Activated T-helper 9 cell treated with anti-CD3 and anti-CD28 coated beads, Interleukin-2, amount 50 U/mL, for 16 hours (primary cell): ENCODE data around the gene FGF12.

Experiments
- DNase-seq: peaks from one replicate; pipeline ENCODE4 v3.0.0-alpha.2; 2020; ENCODE audit warnings: low read depth

Gene FGF12

DNA sequence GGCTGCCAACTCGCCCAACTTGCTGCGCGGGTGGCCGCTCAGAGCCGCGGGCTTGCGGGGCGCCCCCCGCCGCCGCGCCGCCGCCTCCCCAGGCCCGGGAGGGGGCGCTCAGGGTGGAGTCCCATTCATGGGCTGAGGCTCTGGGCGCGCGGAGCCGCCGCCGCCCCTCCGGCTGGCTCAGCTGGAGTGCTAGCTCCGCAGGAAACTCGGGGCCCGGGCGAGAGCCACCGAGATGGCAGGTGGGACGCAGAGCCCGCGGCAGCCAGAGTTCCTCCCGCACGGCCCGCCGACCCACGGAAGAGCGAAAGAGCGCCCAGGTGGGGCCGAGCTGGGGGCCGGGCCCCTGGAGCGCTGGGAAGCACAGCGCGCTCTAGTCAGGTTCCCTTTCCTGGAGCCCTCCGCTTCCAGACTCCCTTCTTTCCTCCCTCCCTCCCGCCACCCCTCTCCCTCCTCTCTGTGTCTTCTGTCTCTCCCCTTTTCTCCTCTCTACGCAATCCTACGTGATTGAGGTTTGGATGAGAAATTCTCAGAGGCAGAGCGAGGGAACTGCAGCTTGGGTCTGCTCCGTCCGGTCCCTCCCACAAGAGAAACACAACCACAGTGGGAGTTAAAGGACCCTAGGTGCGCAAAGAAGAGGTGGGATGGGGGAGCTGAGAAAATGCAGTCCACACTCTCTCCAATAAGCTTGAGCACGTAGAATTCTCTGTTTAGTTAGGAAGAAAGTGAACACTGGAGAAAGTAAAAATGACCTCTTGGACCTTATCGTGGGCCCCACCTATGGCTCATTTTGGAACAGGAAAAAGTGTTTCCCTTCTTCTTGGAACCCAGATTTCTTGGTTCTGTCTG, 317.3 kb downstream of the FGF12 start:
- DNase-seq = no peak

- DNase-seq = no peak
Measured at GRCh38 chr3:192409201-192409837, 318.0 kb downstream of the FGF12 start.

- no peak for DNase-seq
Measured at GRCh38 chr3:192408647-192409200, 318.6 kb downstream of the FGF12 start.

DNA sequence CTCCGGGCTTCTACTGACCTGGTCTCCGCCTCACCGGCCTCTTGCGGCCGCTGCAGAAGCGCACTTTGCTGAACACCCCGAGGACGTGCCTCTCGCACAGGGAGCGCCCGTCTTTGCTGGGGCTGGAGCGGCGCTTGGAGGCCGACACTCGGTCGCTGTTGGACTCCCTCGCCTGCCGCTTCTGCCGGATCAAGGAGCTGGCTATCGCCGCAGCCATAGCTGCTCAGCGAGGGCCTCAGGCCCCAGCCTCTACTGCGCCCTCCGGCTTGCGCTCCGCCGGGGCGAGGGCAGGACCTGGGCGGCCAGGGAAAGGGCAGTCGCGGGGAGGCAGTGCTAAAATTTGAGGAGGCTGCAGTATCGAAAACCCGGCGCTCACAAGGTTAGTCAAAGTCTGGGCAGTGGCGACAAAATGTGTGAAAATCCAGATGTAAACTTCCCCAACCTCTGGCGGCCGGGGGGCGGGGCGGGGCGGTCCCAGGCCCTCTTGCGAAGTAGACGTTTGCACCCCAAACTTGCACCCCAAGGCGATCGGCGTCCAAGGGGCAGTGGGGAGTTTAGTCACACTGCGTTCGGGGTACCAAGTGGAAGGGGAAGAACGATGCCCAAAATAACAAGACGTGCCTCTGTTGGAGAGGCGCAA, 319.2 kb downstream of the FGF12 start:
- no peak for DNase-seq

DNA sequence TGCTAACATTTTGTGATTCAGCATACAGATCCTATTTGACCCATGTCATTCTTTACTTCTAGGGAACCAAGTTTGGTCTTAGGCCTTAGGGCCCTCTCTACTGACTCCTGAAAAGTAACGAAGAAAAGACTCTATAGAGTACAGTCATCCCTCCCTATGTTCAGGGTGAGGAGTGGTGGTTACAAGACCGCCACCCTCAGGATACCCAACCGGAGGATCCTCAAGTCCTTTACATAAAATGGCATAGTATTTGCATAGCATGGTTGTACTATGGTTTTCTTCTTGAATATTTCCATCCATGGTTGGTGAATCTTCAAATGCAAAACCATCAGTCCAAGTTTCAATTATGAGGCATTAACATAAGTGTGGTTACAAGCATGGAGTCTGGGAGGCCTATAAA, 327.6 kb downstream of the FGF12 start:
- DNase-seq = no peak

- no peak for DNase-seq
Measured at GRCh38 chr3:192397012-192397411, 330.3 kb downstream of the FGF12 start.

DNA sequence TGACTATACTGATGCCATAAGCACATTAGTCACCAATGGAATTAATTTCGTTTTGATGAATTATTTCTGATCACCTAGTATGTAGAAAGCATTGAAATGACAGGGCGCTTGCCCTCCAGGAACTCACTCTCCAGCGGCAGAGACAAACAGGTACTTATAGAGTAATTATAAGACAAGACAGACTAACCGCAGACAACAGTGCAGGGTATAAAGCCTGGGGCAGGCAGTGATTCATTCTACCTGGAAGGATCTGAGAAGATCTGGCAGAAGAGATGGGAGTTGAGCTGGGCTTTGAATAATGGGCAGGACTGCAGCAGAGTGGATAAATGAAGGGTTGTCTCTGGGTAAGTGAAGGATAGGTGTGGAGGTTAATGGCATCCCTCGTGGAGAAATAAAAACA, 331.8 kb downstream of the FGF12 start:
- DNase-seq = no peak

DNA sequence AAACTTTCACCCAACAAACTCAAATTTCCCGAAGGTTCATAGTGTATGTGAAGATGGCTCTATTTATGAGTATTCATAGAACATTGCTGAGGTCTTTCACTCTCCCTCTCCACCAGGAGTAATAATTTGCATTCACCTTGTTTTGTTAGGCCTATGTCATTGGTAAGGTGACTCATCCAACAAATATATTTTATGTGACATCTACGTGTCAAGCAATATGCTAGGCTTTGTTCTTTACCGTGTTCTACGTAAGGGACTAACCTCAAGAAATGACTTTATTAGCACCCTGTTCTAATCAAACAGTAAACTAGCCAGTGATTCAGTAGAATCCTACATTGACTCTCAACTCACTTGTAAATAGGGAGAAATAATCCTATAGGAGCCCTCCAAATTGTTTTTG, 334.4 kb downstream of the FGF12 start:
- no peak for DNase-seq

- DNase-seq = no peak
Measured at GRCh38 chr3:192382861-192383260, 344.5 kb downstream of the FGF12 start.

- no peak for DNase-seq
Measured at GRCh38 chr3:192373586-192373985, 353.8 kb downstream of the FGF12 start.

DNA sequence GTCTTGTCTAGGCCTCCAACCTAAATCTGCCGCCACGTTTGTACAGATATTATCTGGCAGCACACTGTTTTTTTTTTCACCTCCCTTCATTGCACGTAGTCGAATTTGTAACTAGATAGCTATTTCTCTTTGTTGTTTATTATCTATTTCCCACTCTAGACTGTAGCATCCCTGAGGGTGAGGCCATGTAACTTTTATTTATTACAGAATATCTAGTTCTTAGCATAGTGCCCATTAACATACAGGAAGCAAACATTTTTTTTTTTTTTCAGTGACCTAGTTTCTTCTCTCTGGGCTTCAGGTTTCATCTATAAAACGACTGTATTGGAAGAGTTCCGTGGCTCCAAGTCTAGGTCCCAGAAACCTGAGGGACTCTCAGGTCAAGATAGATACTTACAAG, 354.3 kb downstream of the FGF12 start:
- no peak for DNase-seq

- DNase-seq = no peak
Measured at GRCh38 chr3:192372616-192373015, 354.7 kb downstream of the FGF12 start.

GRCh38 chr3:192371870-192372400, 355.4 kb downstream of the FGF12 start:
- DNase-seq = no peak

DNA sequence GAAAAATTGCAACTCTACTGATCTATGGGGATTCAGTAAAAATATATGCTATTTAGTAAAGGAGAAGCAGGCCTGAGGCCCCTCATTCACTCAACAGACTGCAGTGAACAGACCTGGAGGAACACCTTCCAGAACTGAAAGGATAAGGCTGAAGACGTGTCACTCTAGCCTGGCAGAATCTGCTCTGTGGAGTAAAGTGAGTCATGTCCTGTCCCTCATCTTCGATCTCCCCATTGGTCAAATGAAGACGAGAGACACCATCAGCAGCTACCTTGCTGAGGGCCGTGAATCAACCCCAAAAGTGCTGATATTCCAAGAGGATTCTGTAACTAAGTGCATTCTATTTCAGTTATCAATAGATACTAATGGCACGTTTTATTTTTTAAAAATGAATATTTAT, 359.7 kb downstream of the FGF12 start:
- DNase-seq = no peak

DNA sequence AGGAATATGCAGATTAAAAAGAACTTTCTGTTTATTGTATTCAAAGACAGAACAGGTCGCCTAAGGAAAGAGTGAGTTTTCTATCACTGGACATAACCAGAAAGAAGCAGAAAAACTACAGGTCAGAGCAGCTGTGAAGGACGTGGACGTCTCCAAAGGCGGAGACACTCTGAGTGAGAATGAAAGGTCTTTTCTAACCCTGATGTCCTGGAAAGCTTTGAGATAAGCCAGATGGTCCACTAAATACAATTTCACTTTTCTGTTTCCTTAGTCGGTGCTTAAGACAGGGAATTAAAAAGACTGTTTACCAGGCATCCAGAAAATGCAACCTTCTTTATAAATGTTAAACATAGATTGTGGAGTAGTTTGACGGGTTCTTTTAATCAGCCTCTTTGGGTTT, 360.4 kb downstream of the FGF12 start:
- DNase-seq = no peak

DNA sequence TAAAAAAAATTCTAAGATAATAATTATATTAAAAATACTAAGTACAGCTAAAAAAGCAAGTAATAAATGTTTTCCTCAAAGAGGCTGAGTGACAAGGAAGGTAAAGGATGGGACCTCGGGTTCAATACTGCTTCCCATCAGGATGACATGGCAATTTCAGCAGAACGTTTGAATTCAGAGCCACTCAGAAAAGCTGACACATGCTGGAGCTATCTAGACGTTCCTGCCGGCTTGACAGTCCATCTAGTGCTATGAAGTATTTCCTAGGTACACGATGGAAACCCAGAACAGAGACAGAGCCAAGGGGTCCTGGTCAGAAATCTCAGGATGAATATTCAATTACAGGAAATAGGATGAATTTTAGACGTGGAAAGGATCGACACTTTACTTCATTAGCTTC, 361.8 kb downstream of the FGF12 start:
- no peak for DNase-seq

GRCh38 chr3:192364316-192364715, 363.0 kb downstream of the FGF12 start:
- no peak for DNase-seq

GRCh38 chr3:192354687-192355086, 372.7 kb downstream of the FGF12 start:
- no peak for DNase-seq

DNA sequence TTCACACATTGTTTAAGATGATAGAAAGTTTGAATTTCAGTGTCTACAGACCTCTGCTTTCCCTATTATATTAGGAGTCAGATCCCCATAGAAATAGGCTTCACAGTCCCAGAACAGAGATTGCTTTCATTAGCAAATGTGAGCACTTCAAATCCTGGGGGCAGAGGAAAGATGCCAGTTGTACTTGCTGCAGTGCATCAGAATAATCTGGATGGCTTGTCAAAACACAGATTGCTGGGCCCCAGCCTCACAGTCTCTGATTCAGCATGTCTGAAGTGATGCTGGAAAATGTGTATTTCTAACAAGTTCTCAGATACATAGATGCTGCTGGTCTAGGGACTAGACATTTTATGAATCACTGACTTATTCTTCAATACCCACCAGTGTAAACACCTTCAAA, 375.2 kb downstream of the FGF12 start:
- no peak for DNase-seq

GRCh38 chr3:192351441-192351840, 375.9 kb downstream of the FGF12 start:
- DNase-seq = no peak

- DNase-seq = no peak
Measured at GRCh38 chr3:192340031-192340430, 387.3 kb downstream of the FGF12 start.

DNA sequence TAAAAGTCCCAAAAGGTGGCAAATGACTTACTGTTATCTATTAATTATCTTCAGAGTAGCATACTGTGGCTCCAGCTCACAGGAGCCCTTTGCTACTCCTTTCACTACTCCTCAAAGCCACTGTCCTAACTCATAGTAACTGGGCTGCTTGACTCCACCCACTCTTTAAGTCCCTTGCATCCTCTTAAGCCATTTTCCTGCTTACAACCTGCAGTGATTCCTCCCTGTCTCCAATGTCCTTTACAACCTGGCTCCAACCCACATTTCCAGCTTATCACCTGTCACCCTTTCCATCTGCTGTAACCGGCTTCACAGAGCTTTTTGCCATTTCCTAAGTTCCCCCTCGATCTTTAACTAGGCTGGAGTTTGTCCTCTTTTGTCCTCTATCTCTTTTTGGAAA, 388.1 kb downstream of the FGF12 start:
- no peak for DNase-seq

DNA sequence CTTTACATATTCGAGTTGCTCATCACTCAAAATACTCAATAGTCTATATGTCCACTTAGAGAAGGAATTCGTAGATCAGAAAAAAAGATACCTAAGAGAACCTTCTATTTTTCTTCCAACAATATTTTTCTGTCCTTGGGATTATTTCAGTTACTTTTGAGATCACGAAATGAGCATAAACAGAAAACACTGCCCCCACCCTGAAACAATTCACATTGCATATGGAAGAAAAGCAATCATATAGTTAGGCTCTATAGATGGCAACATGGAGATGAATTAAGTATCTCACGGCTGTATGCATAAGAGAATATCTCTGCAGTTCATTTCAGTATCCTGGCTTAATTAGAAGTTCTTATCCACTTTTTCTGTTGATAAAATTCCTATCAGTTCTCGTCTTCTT, 391.1 kb downstream of the FGF12 start:
- no peak for DNase-seq
